HT1080 (cell line): ENCODE measurements around the gene SHROOM1. TPM values are rescaled to one million over a fixed set of nuclear protein-coding genes. Genes with fewer than 3 reads are reported as not detected.
"Not testable (repeated sequence)": the region's sequence is repeated elsewhere in the genome, so short reads cannot be mapped to it uniquely, and the experiment has no call there.

ENCODE experiments used
- DNase-seq: peaks from one replicate; pipeline ENCODE4 v3.0.0-alpha.2; 2015; ENCODE audit warnings: low read depth
- total RNA-seq: library from RNA; depleted of rRNA; stranded (reverse); fragments of >200 nt; shearing (Covaris generic); gene quantifications from 2 replicates; pipeline ENCODE4 v1.2.3, GENCODE V29; 2014

Gene SHROOM1
- total RNA-seq, 1 experiment from 2014 or later: 9.3 TPM

GRCh38 chr5:132810605-132811004 lies 19.8 kb downstream of the SHROOM1 start:
- no peak for DNase-seq

- DNase-seq: no peak
These were observed 21.6 kb downstream of the SHROOM1 start for GRCh38 chr5:132808866-132809265.

DNA sequence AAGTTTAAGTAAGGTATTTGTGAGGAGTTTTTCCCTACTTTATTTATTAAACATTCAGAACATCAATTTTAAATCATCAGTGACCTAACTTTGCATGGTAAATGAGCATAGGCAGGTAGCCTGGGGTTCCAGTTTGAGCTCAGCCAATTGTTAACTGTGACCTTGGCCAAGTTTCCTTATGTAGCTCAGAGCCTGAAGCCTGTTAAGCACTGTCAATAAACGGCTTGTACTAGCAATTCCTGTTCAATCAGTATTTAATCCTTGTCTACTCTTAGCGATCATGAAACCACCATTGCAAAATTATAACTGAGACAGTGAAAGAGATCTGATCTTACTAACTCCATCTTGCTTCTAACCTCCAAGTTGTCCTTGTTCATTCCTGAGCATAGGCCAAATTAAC lies 22.0 kb downstream of the SHROOM1 start:
- DNase-seq: no peak

DNA sequence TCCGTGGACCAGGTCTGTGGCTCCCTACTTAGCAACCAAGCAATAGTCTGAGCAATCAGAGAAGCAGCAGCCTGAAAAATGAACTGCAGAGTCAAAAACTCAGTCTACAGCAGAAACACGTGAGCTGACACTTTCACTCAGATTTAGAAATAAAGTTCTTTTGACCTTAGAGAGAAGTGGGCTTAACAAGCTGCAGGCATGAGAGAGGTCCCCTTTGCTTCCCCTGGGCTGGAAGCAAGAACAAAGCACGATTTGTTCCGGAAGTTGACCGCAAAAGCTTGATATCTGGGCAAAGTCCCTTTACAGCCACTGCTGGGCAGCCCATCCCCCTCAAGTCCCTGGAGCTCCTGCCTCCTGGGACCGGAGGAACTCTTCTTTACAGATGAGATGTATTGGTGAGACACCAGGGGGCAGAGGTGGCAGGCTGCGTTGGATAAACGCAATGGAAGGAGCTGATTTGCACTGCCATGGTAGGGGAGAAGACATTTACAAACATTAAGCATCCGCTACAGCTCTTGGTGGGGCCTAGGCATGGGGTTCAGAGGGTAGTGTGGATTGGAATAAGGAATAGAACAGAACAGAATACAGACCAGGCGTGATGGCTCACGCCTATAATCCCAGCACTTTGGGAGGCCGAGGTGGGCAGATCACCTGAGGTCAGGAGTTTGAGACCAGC lies 23.1 kb downstream of the SHROOM1 start:
- DNase-seq: no peak

DNA sequence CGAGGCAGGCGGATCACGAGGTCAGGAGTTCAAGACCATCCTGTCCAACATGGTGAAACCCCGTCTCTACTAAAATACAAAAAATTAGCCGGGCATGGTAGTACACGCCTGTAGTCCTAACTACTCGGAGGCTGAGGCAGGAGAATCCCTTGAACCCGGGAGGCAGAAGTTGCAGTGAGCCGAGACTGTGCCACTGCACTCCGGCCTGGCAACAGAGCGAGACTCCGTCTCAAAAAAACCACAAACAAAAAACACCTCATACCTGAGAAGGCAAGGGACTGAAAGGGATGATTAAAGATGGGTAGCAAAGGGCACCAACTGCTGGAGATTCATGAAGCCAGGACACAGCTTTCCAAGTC lies 23.7 kb downstream of the SHROOM1 start:
- not testable (repeated sequence) for DNase-seq

DNA sequence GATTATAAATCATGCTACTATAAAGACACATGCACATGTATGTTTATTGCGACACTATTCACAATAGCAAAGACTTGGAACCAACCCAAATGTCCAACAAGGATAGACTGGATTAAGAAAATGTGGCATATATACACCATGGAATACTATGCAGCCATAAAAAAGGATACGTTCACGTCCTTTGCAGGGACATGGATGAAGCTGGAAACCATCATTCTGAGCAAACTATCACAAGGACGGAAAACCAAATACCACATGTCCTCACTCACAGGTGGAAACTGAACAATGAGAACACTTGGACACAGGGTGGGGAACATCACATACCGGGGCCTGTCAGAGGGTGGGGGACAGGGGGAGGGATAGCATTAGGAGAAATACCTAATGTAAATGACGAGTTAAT lies 24.6 kb downstream of the SHROOM1 start:
- DNase-seq: not testable (repeated sequence)

DNA sequence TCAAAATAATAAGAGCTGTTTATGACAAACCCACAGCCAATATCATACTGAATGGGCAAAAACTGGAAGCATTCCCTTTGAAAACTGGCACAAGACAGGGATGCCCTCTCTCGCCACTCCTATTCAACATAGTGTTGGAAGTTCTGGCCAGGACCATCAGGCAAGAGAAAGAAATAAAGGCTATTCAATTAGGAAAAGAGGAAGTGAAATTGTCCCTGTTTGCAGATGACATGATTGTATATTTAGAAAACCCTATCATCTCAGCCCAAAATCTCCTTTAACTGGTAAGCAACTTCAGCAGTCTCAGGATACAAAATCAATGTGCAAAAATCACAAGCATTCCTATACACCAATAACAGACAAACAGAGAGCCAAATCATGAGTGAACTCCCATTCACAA lies 26.2 kb downstream of the SHROOM1 start:
- not testable (repeated sequence) for DNase-seq

GRCh38 chr5:132802685-132803066 lies 27.8 kb downstream of the SHROOM1 start:
- DNase-seq: not testable (repeated sequence)

DNA sequence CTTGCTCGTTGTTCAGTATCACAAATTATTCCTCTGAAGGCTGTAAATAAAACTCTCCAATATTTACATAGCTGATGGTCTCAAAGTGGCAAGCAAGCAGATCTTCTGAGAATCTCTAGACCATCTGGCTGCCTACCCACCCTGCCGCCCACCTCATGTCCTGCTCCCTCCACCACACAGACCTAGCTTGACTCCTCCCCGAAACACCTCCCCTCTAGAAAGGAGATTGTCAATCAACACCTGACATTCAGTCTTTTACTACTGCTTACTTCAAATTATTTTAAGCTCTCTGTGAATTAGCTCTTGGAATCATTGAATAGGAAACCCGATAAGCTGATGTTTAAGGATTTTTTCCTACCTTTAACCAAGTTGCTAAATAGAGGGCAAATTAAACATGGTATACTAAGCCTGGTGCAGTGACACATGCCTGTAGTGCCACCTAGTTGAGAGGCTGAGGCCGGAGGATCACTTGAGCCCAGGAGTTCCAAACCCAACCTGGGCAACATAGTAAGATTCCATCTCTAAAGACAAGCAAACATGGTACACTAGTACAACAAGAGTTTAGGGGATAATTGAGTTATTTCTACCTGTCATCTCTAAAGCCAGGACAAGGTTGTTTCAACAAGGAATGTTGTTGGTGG lies 28.3 kb downstream of the SHROOM1 start:
- no peak for DNase-seq

DNA sequence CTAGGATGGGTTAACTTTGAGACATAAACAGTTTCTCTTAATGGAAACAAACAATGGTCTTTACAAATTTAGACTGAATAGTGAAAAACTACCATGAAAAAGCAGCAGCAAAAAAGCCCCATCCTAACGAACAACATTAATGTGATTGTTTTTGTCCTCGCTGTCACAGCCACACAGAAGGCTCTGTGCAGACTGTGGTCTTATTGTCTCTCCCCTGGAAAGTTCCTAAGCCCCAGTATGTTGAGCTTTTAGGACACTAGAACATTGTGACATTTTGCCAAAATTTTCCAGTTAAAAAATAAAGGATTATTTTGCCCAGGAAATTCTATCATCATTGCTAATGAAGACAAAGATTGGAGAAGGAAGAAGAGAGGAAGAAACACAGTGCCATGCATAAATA lies 29.9 kb downstream of the SHROOM1 start:
- no peak for DNase-seq

- DNase-seq: no peak
These were observed 31.1 kb downstream of the SHROOM1 start for GRCh38 chr5:132799392-132799791.

DNA sequence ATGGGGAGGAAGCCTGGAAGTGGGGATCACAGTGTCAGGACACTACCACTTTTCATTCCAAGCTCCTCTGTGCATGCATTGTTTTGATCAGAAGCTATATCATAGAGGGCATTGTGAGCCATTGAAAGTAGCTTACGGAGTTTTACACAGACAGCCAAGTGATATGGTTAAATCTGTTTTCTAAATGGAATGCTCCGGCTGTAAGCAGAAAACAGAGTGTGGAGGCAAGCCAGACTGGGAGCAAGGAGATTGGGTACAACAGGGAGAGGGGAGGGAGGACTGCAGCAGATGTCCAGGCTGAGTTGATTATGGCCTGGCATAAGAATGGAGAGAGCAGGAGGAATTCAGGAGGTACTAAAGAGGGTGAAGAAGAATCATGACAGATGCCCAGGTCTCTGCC lies 32.8 kb downstream of the SHROOM1 start:
- DNase-seq: no peak

- no peak for DNase-seq
These were observed 39.4 kb downstream of the SHROOM1 start for GRCh38 chr5:132791026-132791425.

DNA sequence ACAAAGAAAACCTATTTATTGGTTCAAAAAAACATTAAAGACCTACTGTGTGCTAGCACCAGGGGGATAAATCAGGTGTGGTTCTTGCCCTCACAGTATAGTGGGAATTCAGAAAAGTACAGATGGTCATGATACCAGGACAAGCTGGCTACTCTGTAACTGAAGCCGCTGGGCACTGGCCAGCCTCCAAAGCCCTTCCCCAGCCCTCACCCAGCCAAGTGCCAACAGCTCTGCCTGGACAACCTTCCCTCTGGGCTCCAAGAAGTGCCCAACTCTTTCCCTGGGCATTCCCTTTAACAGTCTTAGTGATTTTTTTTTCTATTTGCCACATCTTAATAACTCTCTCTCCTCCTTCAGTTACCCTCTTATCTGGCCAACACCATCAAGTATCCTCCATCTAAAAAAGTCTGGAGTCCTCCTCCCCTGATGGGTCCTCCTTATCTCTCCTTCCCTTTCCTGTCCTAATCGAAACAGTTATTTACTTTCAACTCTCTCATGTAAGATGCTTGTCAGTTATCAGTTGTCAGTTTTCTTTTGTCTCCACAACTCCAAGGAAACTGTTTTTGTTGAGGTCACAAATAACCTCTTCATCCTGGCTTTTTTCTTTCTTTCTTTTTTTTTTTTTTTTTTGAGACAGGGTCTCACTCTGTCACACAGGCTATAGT lies 40.1 kb downstream of the SHROOM1 start:
- DNase-seq: no peak

DNA sequence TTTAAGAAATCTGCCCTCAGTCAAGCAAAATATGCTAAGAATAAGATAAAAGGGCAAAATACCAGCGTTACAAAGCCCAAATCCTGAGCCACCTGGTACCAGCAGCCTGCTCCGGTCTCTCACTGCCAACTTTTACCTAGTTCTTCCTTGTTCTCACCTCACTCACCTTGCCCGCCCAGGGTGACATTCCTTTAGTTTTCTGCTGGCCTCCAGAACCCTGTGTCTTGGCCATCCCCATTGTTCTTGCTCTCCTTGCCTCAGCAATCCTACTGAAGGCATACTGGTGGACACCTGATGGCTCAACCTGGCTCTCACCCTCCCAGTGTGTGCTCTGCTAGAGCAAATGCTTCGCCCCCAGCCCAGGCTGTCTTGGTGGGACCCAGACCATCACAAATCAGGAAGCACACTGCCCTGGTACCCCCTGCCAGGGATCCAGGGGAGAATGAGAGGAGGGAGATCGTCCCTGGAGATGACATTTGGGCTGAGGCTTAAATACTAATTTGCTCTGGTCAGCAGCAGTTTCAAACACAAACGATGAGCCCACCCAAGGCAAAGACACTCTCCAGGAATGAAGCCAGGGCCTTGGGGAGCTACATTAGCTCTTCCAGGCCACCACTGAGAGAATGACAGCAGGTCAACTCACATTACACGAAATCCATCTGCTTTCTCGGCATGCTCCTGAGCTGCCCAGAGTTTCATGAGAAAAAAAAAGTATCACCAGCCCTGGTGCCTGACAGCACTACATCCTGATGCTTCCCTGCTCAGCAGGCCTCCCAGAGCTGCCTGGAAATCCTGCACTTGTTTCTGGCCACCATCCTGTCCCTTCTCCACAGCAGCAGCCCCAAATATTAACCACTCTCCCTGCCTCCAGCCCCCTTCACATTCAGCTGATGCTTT lies 41.2 kb downstream of the SHROOM1 start:
- no peak for DNase-seq

- DNase-seq: no peak
These were observed 41.9 kb downstream of the SHROOM1 start for GRCh38 chr5:132788508-132788907.

DNA sequence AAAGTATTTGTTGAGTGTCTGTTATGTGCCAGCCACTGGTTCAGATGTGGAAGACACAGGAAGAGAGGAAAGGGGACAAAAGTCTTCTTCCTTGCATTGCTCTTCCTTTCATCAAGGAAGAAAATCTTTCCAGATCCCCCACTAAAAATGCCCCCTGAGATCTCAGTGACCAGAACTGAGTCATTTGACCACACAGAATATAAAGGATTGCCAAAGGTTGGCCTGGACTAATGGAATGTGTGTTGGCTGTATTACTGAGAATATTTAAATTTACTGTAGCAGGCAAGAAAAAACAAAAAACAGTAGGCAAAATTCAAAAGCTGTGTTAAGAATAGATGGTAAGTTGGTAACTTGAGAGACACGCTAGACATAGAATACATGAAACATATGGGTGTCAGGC lies 43.4 kb downstream of the SHROOM1 start:
- peak; percentile 36 for DNase-seq

GRCh38 chr5:132785864-132786263 lies 44.6 kb downstream of the SHROOM1 start:
- no peak for DNase-seq

DNA sequence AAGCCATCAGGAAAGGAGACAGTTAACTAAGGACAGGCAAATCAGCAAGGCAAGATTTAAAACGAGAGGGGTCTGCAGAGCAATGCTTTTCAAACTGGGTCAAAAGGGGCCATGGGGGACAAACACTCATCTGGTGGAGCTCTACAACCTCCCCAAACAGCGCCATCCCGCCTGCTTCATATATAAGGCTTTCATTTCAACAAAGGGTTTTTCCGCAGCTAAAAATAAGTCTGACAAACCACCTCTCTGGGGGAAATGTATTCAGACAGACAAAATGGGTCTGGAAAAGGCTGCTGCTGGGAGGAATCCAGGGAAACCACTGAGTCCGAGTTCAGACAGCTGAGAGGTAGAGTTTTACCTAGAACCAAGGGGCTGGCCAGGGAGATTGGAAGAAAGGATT lies 45.1 kb downstream of the SHROOM1 start:
- DNase-seq: no peak

- peak; percentile 77 for DNase-seq
These were observed 48.3 kb downstream of the SHROOM1 start for GRCh38 chr5:132782101-132782500.

- DNase-seq: no peak
These were observed 49.4 kb downstream of the SHROOM1 start for GRCh38 chr5:132781029-132781428.

- DNase-seq: no peak
These were observed 49.9 kb downstream of the SHROOM1 start for GRCh38 chr5:132780577-132780976.
